ENCODE data around the gene IGSF3. TPM values are rescaled to one million over a fixed set of nuclear protein-coding genes. Genes with fewer than 3 reads are reported as not detected.

The IGSF3 gene
- total RNA-seq, 1 donor from 2014 or later = 7.2 TPM

- Mint-ChIP-seq H3K9me3 (no peaks in the 10 kb centered on the region), H3K27me3 (peaks cover 15% of the 10 kb centered on the region), H3K27ac (no peak overlapping the region), H3K4me1 (no peaks in the 10 kb centered on the region), H3K4me3 (no peak overlapping the region), H3K36me3 (ENCODE audit: low read depth) (no peaks in the 10 kb centered on the region)
- ChIA-PET POLR2A (no interaction called here), CTCF (no interaction called here)
- no peak for TF ChIP-seq CTCF (IDR thresholded peaks at IDR 0.05)
- ATAC-seq (ENCODE audit: low read depth) (no peak), DNase-seq (no peak)
- intact Hi-C loops (cut with micrococcal nuclease) = no loop called here
Observed at GRCh38 chr1:116711263-116711840, 43.8 kb upstream of the IGSF3 start.

DNA sequence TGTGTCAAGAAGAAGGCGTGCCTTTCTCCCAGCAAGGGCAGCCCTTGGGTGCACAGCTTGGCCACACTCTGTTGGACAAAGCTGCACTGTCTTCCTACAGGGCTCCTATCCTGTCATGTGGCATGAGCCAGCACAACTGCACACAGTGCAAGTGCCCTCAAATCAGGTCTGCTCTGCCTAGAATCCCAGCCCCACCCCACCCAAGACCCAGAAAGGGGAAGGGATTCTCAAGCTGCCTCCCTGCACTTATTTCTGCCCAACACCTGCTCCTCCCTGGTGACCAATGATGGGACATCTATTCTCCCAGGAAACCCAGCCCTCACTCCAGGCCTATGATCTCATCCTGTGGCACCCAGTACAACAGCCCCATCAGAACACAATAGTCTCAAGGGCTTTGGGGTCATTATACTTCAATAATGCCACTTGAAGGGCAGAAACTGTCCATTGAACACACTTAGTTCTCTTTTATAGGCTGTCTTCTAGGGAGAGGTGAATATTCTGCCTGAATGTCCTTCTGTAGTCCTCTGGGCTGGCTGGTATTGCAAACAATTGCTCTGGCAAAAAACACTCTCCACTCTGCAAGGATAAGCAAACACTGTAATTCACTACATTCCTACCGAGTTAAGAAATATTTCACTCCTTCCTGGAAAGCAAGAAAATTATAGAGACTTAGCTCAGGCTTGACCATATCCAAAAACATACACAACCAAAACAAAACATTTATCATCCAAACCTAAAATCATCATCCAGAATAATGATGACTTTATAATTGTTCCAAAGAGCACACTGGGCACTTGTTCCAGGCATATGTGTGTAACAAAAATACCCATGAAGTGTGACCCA lies 43.1 kb upstream of the IGSF3 start:
- POLR2A ChIA-PET = no interaction called here
- intact Hi-C loops (cut with micrococcal nuclease) = no loop called here
- H3K4me3 Mint-ChIP-seq = no peak overlapping the region
- no peaks in the 10 kb centered on the region for H3K4me1 Mint-ChIP-seq
- H3K36me3 Mint-ChIP-seq (ENCODE audit: low read depth) = no peaks in the 10 kb centered on the region
- H3K27me3 Mint-ChIP-seq = peaks cover 20% of the 10 kb centered on the region
- no peak for ATAC-seq (ENCODE audit: low read depth)
- CTCF ChIA-PET = interaction anchor here (1.3 kb wide), 1 partner anchor 14 kb away, joined by 3 read pairs; no protein-coding TSS in a partner anchor
- H3K27ac Mint-ChIP-seq = no peak overlapping the region
- no peak for TF ChIP-seq CTCF (IDR thresholded peaks at IDR 0.05)
- no peak for DNase-seq
- no peaks in the 10 kb centered on the region for H3K9me3 Mint-ChIP-seq

GRCh38 chr1:116709666-116710167 lies 42.2 kb upstream of the IGSF3 start:
- DNase-seq (no peak), ATAC-seq (ENCODE audit: low read depth) (no peak)
- ChIA-PET CTCF (interaction anchor here (1.3 kb wide), 1 partner anchor 15 kb away, joined by 3 read pairs; no protein-coding TSS in a partner anchor), POLR2A (no interaction called here)
- Mint-ChIP-seq H3K4me1 (no peaks in the 10 kb centered on the region), H3K36me3 (ENCODE audit: low read depth) (no peaks in the 10 kb centered on the region), H3K27ac (no peak overlapping the region), H3K9me3 (no peaks in the 10 kb centered on the region), H3K4me3 (no peak overlapping the region), H3K27me3 (peaks cover 20% of the 10 kb centered on the region)
- intact Hi-C loops (cut with micrococcal nuclease) = no loop called here
- TF ChIP-seq CTCF (IDR thresholded peaks at IDR 0.05) = no peak

DNA sequence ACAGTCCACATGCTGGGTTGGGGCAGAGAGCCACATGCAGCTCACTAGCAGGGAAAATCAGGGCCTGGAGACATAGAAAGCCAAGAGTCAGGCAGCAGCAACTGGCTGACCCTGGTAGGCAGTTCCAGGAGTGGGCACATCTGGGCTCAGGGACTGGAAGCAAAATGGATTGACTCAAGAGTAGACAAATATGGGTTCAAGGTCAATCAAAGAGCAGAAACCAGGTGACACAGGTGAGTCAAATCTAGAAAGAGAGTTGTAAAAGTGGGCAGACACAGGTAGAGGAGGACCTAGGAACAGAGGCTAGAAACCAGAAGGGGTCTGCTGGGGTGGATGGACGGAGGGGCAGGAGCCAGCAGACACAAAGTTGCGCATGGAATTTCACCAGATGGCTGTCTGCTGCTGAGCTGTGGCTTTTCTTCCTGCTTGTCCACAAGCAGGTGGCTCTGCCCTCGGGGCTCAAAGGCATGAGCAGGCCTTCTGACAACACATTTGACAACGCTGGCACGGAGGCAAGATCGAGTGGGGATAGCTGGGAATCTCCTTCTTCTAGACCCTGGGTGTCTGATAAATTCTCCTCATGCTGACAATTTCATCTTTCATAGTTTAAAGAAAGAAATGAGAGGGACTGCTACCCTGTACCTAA lies 40.8 kb upstream of the IGSF3 start:
- no peaks in the 10 kb centered on the region for H3K4me1 Mint-ChIP-seq
- H3K27ac Mint-ChIP-seq = no peak overlapping the region
- POLR2A ChIA-PET = no interaction called here
- no peaks in the 10 kb centered on the region for H3K36me3 Mint-ChIP-seq (ENCODE audit: low read depth)
- H3K27me3 Mint-ChIP-seq = peaks cover 20% of the 10 kb centered on the region
- no peak for ATAC-seq (ENCODE audit: low read depth)
- H3K4me3 Mint-ChIP-seq = no peak overlapping the region
- CTCF ChIA-PET = no interaction called here
- intact Hi-C loops (cut with micrococcal nuclease) = no loop called here
- TF ChIP-seq CTCF (IDR thresholded peaks at IDR 0.05) = no peak
- no peaks in the 10 kb centered on the region for H3K9me3 Mint-ChIP-seq
- DNase-seq = no peak

- Mint-ChIP-seq H3K36me3 (ENCODE audit: low read depth) (no peaks in the 10 kb centered on the region), H3K9me3 (no peaks in the 10 kb centered on the region), H3K4me1 (no peaks in the 10 kb centered on the region), H3K27me3 (peaks cover 20% of the 10 kb centered on the region), H3K27ac (no peak overlapping the region), H3K4me3 (no peak overlapping the region)
- ChIA-PET POLR2A (no interaction called here), CTCF (no interaction called here)
- no peak for ATAC-seq (ENCODE audit: low read depth)
- intact Hi-C loops (cut with micrococcal nuclease) = no loop called here
- no peak for TF ChIP-seq CTCF (IDR thresholded peaks at IDR 0.05)
- DNase-seq = no peak
Observed at GRCh38 chr1:116706841-116707240, 39.3 kb upstream of the IGSF3 start.

Measured in activated B cell treated with CpG ODN at 0.5 μM for 24 hours (primary cell).